Stimulated activated CD4-positive, alpha-beta T cell treated with anti-CD3 and anti-CD28 coated beads, Interleukin-1b, Interleukin-23, amount 100 ng/mL, for 48 hours (primary cell): ENCODE data around the gene MYO1E.

Source experiments
- DNase-seq: peaks from one replicate; pipeline ENCODE4 v3.0.0-alpha.2; 2020

Gene MYO1E

GRCh38 chr15:59116771-59117170 is 255.9 kb downstream of the MYO1E start:
- no peak for DNase-seq

- no peak for DNase-seq
These were observed 256.5 kb downstream of the MYO1E start for GRCh38 chr15:59116141-59116540.

- DNase-seq = no peak
These were observed 257.6 kb downstream of the MYO1E start for GRCh38 chr15:59115047-59115446.

GRCh38 chr15:59111251-59111650 is 261.4 kb downstream of the MYO1E start:
- no peak for DNase-seq

GRCh38 chr15:59105854-59106253 is 266.8 kb downstream of the MYO1E start:
- no peak for DNase-seq

DNA sequence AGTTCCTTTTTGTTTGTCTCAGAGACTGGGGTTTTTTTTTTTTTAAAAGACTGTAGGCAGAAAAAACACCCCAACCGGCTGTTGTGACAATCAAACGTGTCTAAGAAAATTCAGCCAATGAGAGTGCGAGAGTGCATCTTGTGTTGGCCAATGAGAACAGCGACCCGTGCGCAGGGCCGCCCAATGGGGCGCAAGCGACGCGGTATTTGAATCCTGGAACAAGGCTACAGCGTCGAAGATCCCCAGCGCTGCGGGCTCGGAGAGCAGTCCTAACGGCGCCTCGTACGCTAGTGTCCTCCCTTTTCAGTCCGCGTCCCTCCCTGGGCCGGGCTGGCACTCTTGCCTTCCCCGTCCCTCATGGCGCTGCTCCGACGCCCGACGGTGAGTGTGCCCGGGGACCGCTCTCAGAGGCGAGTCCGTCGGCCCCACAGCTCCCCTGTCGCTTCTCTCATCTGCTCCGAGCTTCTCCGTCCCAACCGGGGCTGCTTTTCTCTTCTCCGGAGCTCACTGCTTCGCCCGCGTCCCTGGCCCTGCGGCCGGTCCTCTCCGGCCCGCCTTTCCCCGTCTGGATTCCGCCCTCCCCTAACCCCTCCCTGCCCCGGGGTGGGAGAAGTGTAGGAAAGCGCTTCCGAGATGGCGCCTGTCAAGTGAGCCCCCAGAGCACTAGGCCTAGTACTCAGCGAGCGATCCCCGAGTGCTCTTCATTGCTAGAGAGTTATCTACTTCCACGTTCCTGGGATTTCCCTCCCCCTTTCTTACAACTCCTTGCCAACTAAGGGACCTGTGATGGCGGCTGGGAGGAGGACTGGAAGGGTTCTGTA is 267.5 kb downstream of the MYO1E start, which contains the start of gene CCNB2:
TSS of gene CCNB2 (plus strand) at position 235 of the 821 bp plus-strand sequence. CDS start at position 358, 123 bp downstream.
- peak; percentile 85 for DNase-seq

DNA sequence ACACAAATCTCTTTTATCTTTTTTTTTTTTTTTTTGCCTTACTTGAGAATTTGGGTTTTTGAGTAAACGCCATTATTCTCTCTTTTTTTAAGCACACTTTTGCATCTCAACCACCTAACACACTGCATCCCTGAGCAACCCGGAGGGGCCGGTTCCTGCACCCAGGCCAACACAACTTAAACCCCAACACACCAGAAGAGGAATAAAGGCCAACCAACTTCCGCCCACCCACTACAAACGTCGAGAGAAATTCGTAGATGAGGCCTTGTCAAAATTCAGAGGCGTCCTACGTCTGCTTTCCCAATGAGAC is 268.1 kb downstream of the MYO1E start:
- no peak for DNase-seq

- DNase-seq = no peak
These were observed 273.4 kb downstream of the MYO1E start for GRCh38 chr15:59099162-59099685.

DNA sequence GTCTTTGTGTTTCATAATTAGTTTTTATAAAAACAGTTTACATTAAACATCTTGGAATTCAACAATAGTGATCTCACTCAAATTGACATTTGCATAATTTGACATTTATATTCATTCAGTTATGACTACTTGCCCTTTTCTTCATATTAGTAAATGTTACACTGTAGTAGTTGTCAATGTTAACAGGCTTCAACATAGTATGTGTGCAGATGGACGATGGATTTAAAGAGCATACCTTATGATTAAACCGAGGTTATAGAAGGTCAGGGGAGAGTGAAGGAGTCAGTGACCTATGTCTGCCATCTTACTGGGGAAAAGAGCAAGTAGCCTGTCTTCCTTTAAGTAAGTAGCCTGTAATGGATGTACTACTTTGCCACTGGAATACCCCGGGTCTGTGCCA is 276.2 kb downstream of the MYO1E start:
- DNase-seq = no peak

- no peak for DNase-seq
These were observed 278.6 kb downstream of the MYO1E start for GRCh38 chr15:59094077-59094476.

GRCh38 chr15:59087731-59088130 is 284.9 kb downstream of the MYO1E start:
- no peak for DNase-seq
